Esophagus squamous epithelium (tissue), 5 donors: ENCODE data around the gene CPSF4. TPM values are rescaled to one million over a fixed set of nuclear protein-coding genes. Genes with fewer than 3 reads are reported as not detected.
"Not testable (repeated sequence)": the region's sequence is repeated elsewhere in the genome, so short reads cannot be mapped to it uniquely, and the experiment has no call there.

Experiments used
- DNase-seq: peaks from one replicate; lab custom pipeline; 2025; lab: John Stamatoyannopoulos, UW
- H3K27ac ChIP-seq, 4 donors: fragments of 200-600 bp; sonication (generic); one replicate each; pipeline ENCODE4 v1.5.1; 2016 to 2019; ENCODE audit warnings: mild to moderate bottlenecking in 1 of 4
- H3K27me3 ChIP-seq, 4 donors: fragments of 200-600 bp; sonication (generic); 1 replicate in 3 of 4; 2 replicates in 1 of 4; pipeline versions ENCODE4 v1.5.1 to v1.6.0; 2017 to 2021; ENCODE audit warnings: antibody characterized with exemption in 1 of 4
- H3K36me3 ChIP-seq, 3 donors: fragments of 200-600 bp; sonication (generic); one replicate each; pipeline ENCODE4 v1.5.1; 2016 to 2019
- H3K4me1 ChIP-seq, 3 donors: fragments of 200-600 bp; sonication (generic); one replicate each; pipeline ENCODE4 v1.5.1; 2017 to 2019
- H3K4me3 ChIP-seq, 4 donors: fragments of 200-600 bp; sonication (generic); 1 replicate in 3 of 4; 2 replicates in 1 of 4; pipeline ENCODE4 v1.5.1; 2016 to 2019; ENCODE audit warnings: mild to moderate bottlenecking in 2 of 4, moderate library complexity in 1 of 4
- H3K9me3 ChIP-seq, 3 donors: fragments of 200-600 bp; sonication (generic); one replicate each; pipeline ENCODE4 v1.5.1; 2016 to 2019
- CTCF ChIP-seq, 6 experiments: fragments of 450-650 bp in 4 of 6; fragments of 200-600 bp in 2 of 6; sonication (generic) in 2 of 6; IDR thresholded peaks; one replicate each; pipeline ENCODE4 v1.5.1; 2016 to 2019; ENCODE audit warnings: antibody characterized with exemption in 6 of 6, mild to moderate bottlenecking in 4 of 6, moderate library complexity in 4 of 6
- POLR2A ChIP-seq, 4 donors: fragments of 450-650 bp; IDR thresholded peaks; one replicate each; pipeline ENCODE4 v1.6.1; 2017; ENCODE audit warnings: antibody characterized with exemption in 4 of 4, mild to moderate bottlenecking in 4 of 4, moderate library complexity in 3 of 4
- WGBS, 2 donors: methylation state at CpG; one replicate each; pipeline ENCODE4 v1.1.5; 2018; 5-methylcytosine and 5-hydroxymethylcytosine counted together
- intact Hi-C: fragments of 100-400 bp; cut with DNase I; formaldehyde crosslinking; loops from one replicate; pipeline ENCODE4 v1.15.0; 2022
- total RNA-seq, 4 donors: library from RNA; depleted of rRNA; stranded (reverse); fragments of >200 nt; gene quantifications; one replicate each; pipeline ENCODE4 v1.1.0, GENCODE V29; 2016
- donor health status: DM: yes; HTN: yes; CAD: no.

Gene CPSF4
- total RNA-seq, 4 donors from 2014 or later, result 15.1 to 29.2 (median 19.4) TPM

DNA sequence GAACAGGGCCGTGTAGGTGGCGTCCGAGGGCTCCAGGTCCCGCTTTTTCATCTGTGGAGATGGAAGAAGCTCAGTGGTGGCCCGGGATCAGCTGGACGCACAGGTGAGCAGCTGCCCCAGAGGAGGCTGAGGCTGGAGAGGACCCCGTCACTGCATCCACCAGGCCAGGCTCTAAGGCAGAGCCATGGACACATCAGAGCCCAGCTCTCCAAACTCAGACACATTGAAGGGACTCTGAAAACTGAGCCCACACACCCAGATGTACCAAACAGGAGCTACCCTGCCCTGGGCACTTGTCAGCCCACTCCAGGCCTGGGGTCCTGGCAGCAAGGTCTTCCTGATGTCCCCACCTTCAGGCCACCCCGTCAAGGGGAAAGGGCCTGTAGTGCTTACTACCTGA lies 9.0 kb upstream of the CPSF4 start:
- Histone ChIP-seq H3K27ac (no peak overlapping the region), H3K9me3 (no peaks in the 10 kb centered on the region), H3K4me1 (peaks cover 4 to 38% (median 17%) of the 10 kb centered on the region in 3 donors), H3K27me3 (no peaks in the 10 kb centered on the region), H3K36me3 (peaks cover 26 to 93% (median 41%) of the 10 kb centered on the region in 3 donors), H3K4me3 (no peak overlapping the region)
- TF ChIP-seq POLR2A (IDR thresholded peaks at IDR 0.05) (no peak), CTCF (IDR thresholded peaks at IDR 0.05) (no peak)
- WGBS, 2 donors, result 100% methylated on average over 1 to 4 of the region's 8 CpGs
- intact Hi-C loops, result no loop called here
- DNase-seq, result no peak

GRCh38 chr7:99431756-99432540 lies 6.8 kb upstream of the CPSF4 start:
- DNase-seq, intact Hi-C loops, H3K27me3 ChIP-seq, H3K4me3 ChIP-seq, H3K9me3 ChIP-seq: not testable (repeated sequence)
- Histone ChIP-seq H3K4me1 (peaks cover 4 to 59% (median 17%) of the 10 kb centered on the region in 3 donors), H3K36me3 (peaks cover 17 to 82% (median 39%) of the 10 kb centered on the region in 3 donors), H3K27ac (peak overlapping the region; percentile 44 to 74 (median 64))
- WGBS, 2 donors, result 50 to 69% methylated on average over 11 to 13 of the region's 13 CpGs

DNA sequence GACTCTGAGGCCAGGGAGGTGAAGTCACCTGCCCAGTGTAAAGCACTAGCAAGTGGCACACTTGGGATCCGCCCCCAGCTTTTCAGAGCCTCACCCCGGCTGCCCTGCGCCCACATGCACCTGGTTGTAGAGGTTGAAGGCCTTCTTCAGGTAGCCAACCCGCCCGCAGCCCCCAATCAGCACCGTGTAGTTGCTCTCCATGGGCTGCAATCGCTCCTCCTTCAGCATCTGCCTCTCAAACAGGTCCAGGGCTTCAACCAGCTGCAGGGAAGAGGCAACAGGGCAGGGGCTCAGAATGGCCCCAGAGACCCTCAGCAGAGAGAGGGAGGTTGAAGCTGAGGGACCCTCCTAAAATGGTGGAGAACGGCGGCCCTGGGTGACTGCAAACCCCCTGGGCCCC lies 5.6 kb upstream of the CPSF4 start:
- H3K27me3 ChIP-seq, result no peaks in the 10 kb centered on the region
- intact Hi-C loops, result no loop called here
- TF ChIP-seq CTCF (IDR thresholded peaks at IDR 0.05) (no peak), POLR2A (IDR thresholded peaks at IDR 0.05) (no peak)
- no peak overlapping the region for H3K4me3 ChIP-seq
- H3K4me1 ChIP-seq, result peaks cover 4 to 72% (median 25%) of the 10 kb centered on the region in 3 donors
- DNase-seq, result no peak
- H3K9me3 ChIP-seq, result no peaks in the 10 kb centered on the region
- no peak overlapping the region for H3K27ac ChIP-seq
- peaks cover 17 to 73% (median 39%) of the 10 kb centered on the region in 3 donors for H3K36me3 ChIP-seq
- 90 to 93% methylated on average over 2 to 3 of the region's 9 CpGs for WGBS, 2 donors

GRCh38 chr7:99437946-99438572 lies 684 bp upstream of the CPSF4 start:
- Histone ChIP-seq H3K4me1 (peaks cover 11 to 76% (median 31%) of the 10 kb centered on the region in 3 donors), H3K4me3 (peak overlapping the region; percentile 80 to 100 (median 92)), H3K27ac (peak overlapping the region; percentile 89 to 95 (median 92)), H3K9me3 (no peaks in the 10 kb centered on the region), H3K27me3 (no peaks in the 10 kb centered on the region), H3K36me3 (peaks cover 0 to 36% (median 14%) of the 10 kb centered on the region in 3 donors)
- WGBS, 2 donors, result 3 to 17% methylated on average over 10 to 14 of the region's 20 CpGs
- DNase-seq, result no peak
- intact Hi-C loops, result no loop called here
- TF ChIP-seq CTCF (IDR thresholded peaks at IDR 0.05) (no peak), POLR2A (IDR thresholded peaks at IDR 0.05) (no peak)

- intact Hi-C loops, result no loop called here
- no peaks in the 10 kb centered on the region for H3K27me3 ChIP-seq
- no peak for TF ChIP-seq CTCF (IDR thresholded peaks at IDR 0.05)
- TF ChIP-seq POLR2A (IDR thresholded peaks at IDR 0.05), result no peak
- H3K4me1 ChIP-seq, result peaks cover 11 to 62% (median 31%) of the 10 kb centered on the region in 3 donors
- H3K27ac ChIP-seq, result peak overlapping the region in 1 of 4 donors; percentile 91
- peak overlapping the region in 3 of 4 donors; percentile 80 to 96 (median 89) for H3K4me3 ChIP-seq
- no peaks in the 10 kb centered on the region for H3K9me3 ChIP-seq
- peaks cover 0 to 36% (median 4%) of the 10 kb centered on the region in 3 donors for H3K36me3 ChIP-seq
- 66% methylated on average over 7 to 9 of the region's 9 CpGs for WGBS, 2 donors
- no peak for DNase-seq
Measured at GRCh38 chr7:99440195-99440594, 1.5 kb downstream of the CPSF4 start.
